Heart left ventricle (tissue), 13 donors: ENCODE measurements around the gene KCNK7.

Experiments
- CTCF ChIP-seq, 12 donors: fragments of 200-600 bp; sonication (generic) in 4 of 12; IDR thresholded peaks; one replicate each; pipeline versions ENCODE4 v1.5.0 to v1.8.0; 2018 to 2022; ENCODE audit warnings: antibody characterized with exemption in 12 of 12, mild to moderate bottlenecking in 5 of 12
- POLR2A ChIP-seq, 2 donors: fragments of 450-650 bp; IDR thresholded peaks; one replicate each; pipeline ENCODE4 v1.6.1; 2017; ENCODE audit warnings: antibody characterized with exemption in 2 of 2, mild to moderate bottlenecking in 2 of 2, moderate library complexity in 2 of 2
- donor health status: ischemic (EF 13 %, LVEDD 7.1; RV severe dilation, severe dysfunction).
- donor health status: DM: no; HTN: yes; CAD: no.
- donor health status: DM: no; HTN: no; CAD: no.
- donor health status: ischemic (EF 25% LVEDD 6.9; RV normal size, moderate dysfunction).
- donor health status: ischemic (EF 25% LVEDD 5.7; RV mildly dilated, moderate dysfunction).
- donor health status: ischemic (EF 35%, LVEDD 5.7; RV mildly dilated, moderate dysfunction).
- donor health status: nonischemic (EF 11% LVEDD 7.7; RV severe dilation, severe dysfunction).
- donor health status: DM: yes; HTN: yes; CAD: no.
- donor health status: PGD.
- donor health status: ischemic (EF 29% LVEDD 5.4; RV normal size, mild dysfunction).
- donor health status: nonischemic (EF 23%, LVEDD 6.1; RV moderate dilation, normal function).

- TF ChIP-seq CTCF (IDR thresholded peaks at IDR 0.05) (peak in 1 of 12 donors; percentile 1), POLR2A (IDR thresholded peaks at IDR 0.05) (no peak)
Measured at GRCh38 chr11:65552388-65552951, 43.1 kb downstream of the KCNK7 start.
